Measurements from ENCODE around the gene MIGA1.
"Not testable (repeated sequence)": the region's sequence is repeated elsewhere in the genome, so short reads cannot be mapped to it uniquely, and the experiment has no call there.

The MIGA1 gene

DNA sequence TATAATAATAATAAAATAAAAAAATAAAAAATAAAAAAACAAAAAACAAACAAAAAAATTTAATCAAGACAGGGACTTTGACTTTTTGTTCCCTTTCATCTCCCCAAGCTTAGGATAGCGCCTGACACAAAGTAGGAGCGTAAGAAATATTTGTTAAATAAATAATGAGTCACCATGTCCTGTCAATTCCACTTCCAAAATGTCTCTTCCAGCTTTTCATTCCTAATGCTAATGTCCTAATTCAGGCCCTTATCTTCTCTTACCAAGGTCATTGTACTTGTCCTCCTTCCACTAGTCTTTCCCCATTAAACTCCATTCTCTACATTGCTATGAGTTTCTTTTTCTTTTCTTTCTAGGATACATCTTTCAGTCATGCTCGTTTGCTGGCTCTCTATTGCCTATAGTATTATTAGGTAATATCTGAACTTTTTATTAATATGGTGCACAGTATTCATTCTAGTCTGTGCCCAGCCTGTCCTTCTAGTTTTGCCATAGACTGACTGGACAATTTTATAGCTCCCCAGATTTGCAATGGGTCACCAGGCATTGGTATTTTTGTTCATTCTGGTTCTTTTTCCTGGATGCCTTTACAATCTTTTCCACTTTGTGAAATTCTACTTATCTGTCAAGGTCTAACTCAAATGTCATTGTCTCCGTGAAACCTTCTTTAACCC is 120.3 kb downstream of the MIGA1 start:
- no peaks in the 10 kb centered on the region for H3K4me1 ChIP-seq (ENCODE audit: control insufficient read depth in 5 of 5, insufficient read depth in 5 of 5, low read length in 5 of 5)
- no peak overlapping the region for H3K27ac ChIP-seq (ENCODE audit: low read depth, low read length)
- H3K9ac ChIP-seq (ENCODE audit: low read length in 5 of 5), result no peak overlapping the region
- H3K27me3 ChIP-seq (ENCODE audit: control insufficient read depth in 5 of 5, insufficient read depth in 4 of 5, low read length in 5 of 5), result no peaks in the 10 kb centered on the region
- no peaks in the 10 kb centered on the region for H3K36me3 ChIP-seq (ENCODE audit: control insufficient read depth in 5 of 5, insufficient read depth in 5 of 5, low read length in 5 of 5)
- H3K4me3 ChIP-seq (ENCODE audit: low read depth in 1 of 5, low read length in 5 of 5), result no peak overlapping the region
- no peaks in the 10 kb centered on the region for H3K9me3 ChIP-seq (ENCODE audit: control insufficient read depth in 5 of 5, low read length in 5 of 5)

DNA sequence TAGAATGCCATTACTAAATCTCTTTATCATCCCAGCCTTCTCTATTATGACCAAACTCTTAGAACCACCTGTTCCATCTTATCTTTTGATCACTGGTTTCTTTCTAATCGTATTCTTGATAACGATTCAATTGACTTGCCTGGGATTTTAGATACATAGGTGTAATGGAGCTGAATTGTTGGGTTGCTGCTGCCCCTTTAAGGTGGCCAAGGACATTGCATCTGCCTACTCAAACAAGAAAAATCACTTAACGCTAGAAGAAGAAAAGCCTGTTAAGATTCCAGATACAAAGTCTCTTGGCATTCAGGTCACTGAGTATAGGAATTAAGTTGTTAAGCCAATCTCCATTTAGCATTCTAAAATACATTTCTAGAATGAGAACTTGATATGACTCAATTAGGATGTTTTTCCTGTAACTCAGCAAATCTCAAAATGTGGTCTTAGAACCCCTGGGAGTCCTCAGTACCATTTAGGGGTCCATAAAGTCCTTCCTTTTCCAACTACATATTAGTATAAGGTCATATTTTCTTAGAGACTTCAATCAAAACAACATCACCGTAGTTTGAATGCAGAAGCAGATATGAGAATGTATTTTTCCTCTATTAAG is 121.3 kb downstream of the MIGA1 start:
- Histone ChIP-seq H3K27ac (ENCODE audit: low read depth, low read length) (no peak overlapping the region), H3K9me3 (ENCODE audit: control insufficient read depth in 5 of 5, low read length in 5 of 5) (no peaks in the 10 kb centered on the region), H3K4me3 (ENCODE audit: low read depth in 1 of 5, low read length in 5 of 5) (no peak overlapping the region), H3K9ac (ENCODE audit: low read length in 5 of 5) (no peak overlapping the region), H3K27me3 (ENCODE audit: control insufficient read depth in 5 of 5, insufficient read depth in 4 of 5, low read length in 5 of 5) (no peaks in the 10 kb centered on the region), H3K4me1 (ENCODE audit: control insufficient read depth in 5 of 5, insufficient read depth in 5 of 5, low read length in 5 of 5) (no peaks in the 10 kb centered on the region), H3K36me3 (ENCODE audit: control insufficient read depth in 5 of 5, insufficient read depth in 5 of 5, low read length in 5 of 5) (no peaks in the 10 kb centered on the region)

DNA sequence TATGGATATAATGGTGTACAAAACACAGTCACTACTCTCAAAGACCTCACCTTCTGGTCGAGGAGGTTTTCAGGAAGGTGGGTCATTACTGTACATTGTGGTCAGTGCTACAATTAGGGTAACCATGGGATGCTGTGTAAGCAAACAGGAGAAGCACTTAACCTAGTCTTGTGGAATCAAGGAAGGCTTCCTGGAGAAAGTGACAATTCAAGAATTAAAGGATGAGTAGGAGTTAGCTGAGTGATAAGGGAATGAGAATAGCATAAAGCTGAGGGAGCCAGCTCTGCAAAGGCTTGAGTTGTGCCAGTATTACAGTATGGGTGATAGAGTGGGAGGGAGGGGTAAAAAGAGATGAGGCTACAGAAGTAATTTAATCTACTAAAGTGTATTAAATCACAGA is 126.2 kb downstream of the MIGA1 start:
- Histone ChIP-seq H3K9ac (ENCODE audit: low read length in 5 of 5) (no peak overlapping the region), H3K27me3 (ENCODE audit: control insufficient read depth in 5 of 5, insufficient read depth in 4 of 5, low read length in 5 of 5) (no peaks in the 10 kb centered on the region), H3K27ac (ENCODE audit: low read depth, low read length) (no peak overlapping the region), H3K4me1 (ENCODE audit: control insufficient read depth in 5 of 5, insufficient read depth in 5 of 5, low read length in 5 of 5) (no peaks in the 10 kb centered on the region), H3K36me3 (ENCODE audit: control insufficient read depth in 5 of 5, insufficient read depth in 5 of 5, low read length in 5 of 5) (no peaks in the 10 kb centered on the region), H3K9me3 (ENCODE audit: control insufficient read depth in 5 of 5, low read length in 5 of 5) (no peaks in the 10 kb centered on the region), H3K4me3 (ENCODE audit: low read depth in 1 of 5, low read length in 5 of 5) (no peak overlapping the region)

DNA sequence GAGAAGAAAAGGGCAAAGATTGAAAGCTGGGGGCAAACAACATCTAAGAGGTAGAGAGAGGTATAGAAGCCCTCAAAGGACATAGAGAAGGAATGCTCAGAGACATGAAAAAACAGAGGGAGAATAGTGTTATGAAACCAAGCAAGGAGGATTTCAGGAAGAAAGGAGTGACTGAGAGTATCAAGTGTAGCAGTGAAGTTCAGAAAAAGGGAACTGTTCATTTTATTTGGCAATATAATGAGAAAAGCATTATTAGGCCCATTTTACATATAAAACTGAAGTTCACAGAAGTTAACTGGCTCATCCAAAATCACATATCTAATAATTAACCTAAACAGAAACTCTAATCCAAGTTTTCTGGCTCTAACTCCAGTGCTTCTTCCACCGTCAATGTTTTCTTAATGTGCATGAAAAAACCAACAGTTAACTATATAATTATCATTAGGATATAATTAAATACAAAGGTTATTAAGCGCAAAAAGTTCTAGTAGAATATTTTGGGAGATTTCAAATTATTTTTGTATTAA is 126.6 kb downstream of the MIGA1 start:
- no peaks in the 10 kb centered on the region for H3K4me1 ChIP-seq (ENCODE audit: control insufficient read depth in 5 of 5, insufficient read depth in 5 of 5, low read length in 5 of 5)

DNA sequence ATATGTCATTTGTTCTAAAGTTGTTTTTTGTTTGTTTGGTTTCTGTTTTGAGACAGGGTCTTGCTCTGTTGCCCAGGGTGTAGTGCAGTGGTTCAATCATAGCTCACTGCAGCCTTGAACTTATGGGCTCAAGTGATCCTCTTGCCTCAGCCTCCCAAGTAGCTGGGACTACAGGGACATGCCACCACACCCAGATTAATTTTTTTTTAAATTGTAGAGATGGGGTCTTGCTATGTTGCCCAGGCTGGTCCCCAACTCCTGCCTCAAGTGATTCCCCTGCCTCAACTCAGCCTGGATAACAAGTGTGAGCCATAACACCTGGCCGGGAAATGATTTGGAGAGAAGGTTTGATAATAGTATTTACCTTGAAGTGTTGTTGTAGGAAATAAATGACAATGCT is 127.2 kb downstream of the MIGA1 start:
- H3K27ac ChIP-seq (ENCODE audit: low read depth, low read length), result no peak overlapping the region
- H3K36me3 ChIP-seq (ENCODE audit: control insufficient read depth in 5 of 5, insufficient read depth in 5 of 5, low read length in 5 of 5), result no peaks in the 10 kb centered on the region
- H3K27me3 ChIP-seq (ENCODE audit: control insufficient read depth in 5 of 5, insufficient read depth in 4 of 5, low read length in 5 of 5), result no peaks in the 10 kb centered on the region
- no peak overlapping the region for H3K9ac ChIP-seq (ENCODE audit: low read length in 5 of 5)
- no peaks in the 10 kb centered on the region for H3K9me3 ChIP-seq (ENCODE audit: control insufficient read depth in 5 of 5, low read length in 5 of 5)
- H3K4me3 ChIP-seq (ENCODE audit: low read depth in 1 of 5, low read length in 5 of 5), result no peak overlapping the region
- no peaks in the 10 kb centered on the region for H3K4me1 ChIP-seq (ENCODE audit: control insufficient read depth in 5 of 5, insufficient read depth in 5 of 5, low read length in 5 of 5)

More for the DNA sequence above, 126.6 kb downstream of the MIGA1 start:
- Histone ChIP-seq H3K9ac (ENCODE audit: low read length in 5 of 5) (no peak overlapping the region), H3K4me3 (ENCODE audit: low read depth in 1 of 5, low read length in 5 of 5) (no peak overlapping the region), H3K27me3 (ENCODE audit: control insufficient read depth in 5 of 5, insufficient read depth in 4 of 5, low read length in 5 of 5) (no peaks in the 10 kb centered on the region), H3K36me3 (ENCODE audit: control insufficient read depth in 5 of 5, insufficient read depth in 5 of 5, low read length in 5 of 5) (no peaks in the 10 kb centered on the region), H3K9me3 (ENCODE audit: control insufficient read depth in 5 of 5, low read length in 5 of 5) (no peaks in the 10 kb centered on the region), H3K27ac (ENCODE audit: low read depth, low read length) (no peak overlapping the region)

DNA sequence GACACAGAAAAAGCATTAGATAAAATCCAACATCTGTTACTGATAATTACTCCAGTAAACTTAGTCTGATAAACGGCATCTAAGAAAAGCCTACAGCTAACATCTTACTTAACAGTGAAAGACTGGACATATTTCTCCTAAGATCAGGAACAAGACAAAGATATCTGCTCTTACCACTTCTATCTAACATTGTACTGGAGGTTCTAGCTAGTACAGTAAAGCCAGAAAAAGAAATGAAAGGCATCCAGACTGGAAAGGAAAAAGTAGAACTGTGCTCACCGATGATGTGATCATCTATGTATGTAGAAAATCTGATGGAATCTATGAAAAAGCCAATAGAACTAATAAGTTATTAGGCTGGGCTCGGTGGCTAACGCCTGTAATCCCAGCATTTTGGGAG is 130.7 kb downstream of the MIGA1 start:
- Histone ChIP-seq H3K9me3 (ENCODE audit: control insufficient read depth in 5 of 5, low read length in 5 of 5) (no peaks in the 10 kb centered on the region), H3K9ac (ENCODE audit: low read length in 5 of 5) (no peak overlapping the region), H3K27ac (ENCODE audit: low read depth, low read length) (no peak overlapping the region), H3K4me1 (ENCODE audit: control insufficient read depth in 5 of 5, insufficient read depth in 5 of 5, low read length in 5 of 5) (no peaks in the 10 kb centered on the region), H3K4me3 (ENCODE audit: low read depth in 1 of 5, low read length in 5 of 5) (no peak overlapping the region), H3K36me3 (ENCODE audit: control insufficient read depth in 5 of 5, insufficient read depth in 5 of 5, low read length in 5 of 5) (no peaks in the 10 kb centered on the region), H3K27me3 (ENCODE audit: control insufficient read depth in 5 of 5, insufficient read depth in 4 of 5, low read length in 5 of 5) (no peaks in the 10 kb centered on the region)

DNA sequence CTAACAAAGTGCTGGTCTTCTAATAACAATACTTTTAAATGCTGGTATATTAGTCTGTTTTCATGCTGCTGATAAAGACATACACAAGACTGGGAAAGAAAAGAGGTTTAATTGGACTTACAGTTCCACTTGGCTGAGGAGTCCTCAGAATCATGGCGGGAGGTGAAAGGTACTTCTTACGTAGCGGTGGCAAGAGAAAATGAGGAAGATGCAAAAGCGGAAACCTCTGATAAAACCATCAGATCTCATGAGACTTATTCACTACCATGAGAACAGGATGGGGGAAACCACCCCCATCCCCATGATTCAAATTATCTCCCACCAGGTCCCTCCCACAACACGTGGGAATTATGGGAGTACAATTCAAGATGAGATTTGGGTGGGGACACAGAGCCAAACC is 139.5 kb downstream of the MIGA1 start:
- H3K36me3 ChIP-seq (ENCODE audit: control insufficient read depth in 5 of 5, insufficient read depth in 5 of 5, low read length in 5 of 5), result peaks cover 3 to 18% (median 7%) of the 10 kb centered on the region in 5 donors
- H3K4me3 ChIP-seq (ENCODE audit: low read depth in 1 of 5, low read length in 5 of 5), result not testable (repeated sequence)

DNA sequence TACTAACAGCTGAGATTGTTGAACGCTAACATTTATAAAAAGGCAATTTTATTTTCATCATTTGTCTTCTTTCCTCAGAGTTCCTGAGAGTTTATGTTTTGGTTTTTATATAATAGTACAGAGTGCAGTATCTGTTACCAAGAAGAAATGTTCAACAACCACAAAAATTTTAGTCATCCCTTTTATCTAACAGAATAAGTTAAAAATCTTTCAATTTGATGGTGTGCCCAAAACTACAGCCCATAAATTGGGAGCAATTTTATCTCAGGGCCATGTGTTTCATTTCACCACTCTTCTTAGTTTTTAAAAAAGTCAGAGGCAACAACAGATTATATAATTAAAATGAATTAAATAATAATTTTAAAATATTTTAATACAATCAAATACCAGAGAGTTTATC is 146.1 kb downstream of the MIGA1 start:
- Histone ChIP-seq H3K27ac (ENCODE audit: low read depth, low read length) (no peak overlapping the region), H3K4me3 (ENCODE audit: low read depth in 1 of 5, low read length in 5 of 5) (no peak overlapping the region), H3K9me3 (ENCODE audit: control insufficient read depth in 5 of 5, low read length in 5 of 5) (no peaks in the 10 kb centered on the region), H3K36me3 (ENCODE audit: control insufficient read depth in 5 of 5, insufficient read depth in 5 of 5, low read length in 5 of 5) (peaks cover 3 to 17% (median 8%) of the 10 kb centered on the region in 5 donors), H3K27me3 (ENCODE audit: control insufficient read depth in 5 of 5, insufficient read depth in 4 of 5, low read length in 5 of 5) (no peaks in the 10 kb centered on the region), H3K9ac (ENCODE audit: low read length in 5 of 5) (no peak overlapping the region), H3K4me1 (ENCODE audit: control insufficient read depth in 5 of 5, insufficient read depth in 5 of 5, low read length in 5 of 5) (no peaks in the 10 kb centered on the region)

More for the DNA sequence above, 139.5 kb downstream of the MIGA1 start:
- H3K27ac ChIP-seq (ENCODE audit: low read depth, low read length); H3K9ac ChIP-seq (ENCODE audit: low read length in 5 of 5); H3K4me1 ChIP-seq (ENCODE audit: control insufficient read depth in 5 of 5, insufficient read depth in 5 of 5, low read length in 5 of 5); H3K9me3 ChIP-seq (ENCODE audit: control insufficient read depth in 5 of 5, low read length in 5 of 5); H3K27me3 ChIP-seq (ENCODE audit: control insufficient read depth in 5 of 5, insufficient read depth in 4 of 5, low read length in 5 of 5): not testable (repeated sequence)

DNA sequence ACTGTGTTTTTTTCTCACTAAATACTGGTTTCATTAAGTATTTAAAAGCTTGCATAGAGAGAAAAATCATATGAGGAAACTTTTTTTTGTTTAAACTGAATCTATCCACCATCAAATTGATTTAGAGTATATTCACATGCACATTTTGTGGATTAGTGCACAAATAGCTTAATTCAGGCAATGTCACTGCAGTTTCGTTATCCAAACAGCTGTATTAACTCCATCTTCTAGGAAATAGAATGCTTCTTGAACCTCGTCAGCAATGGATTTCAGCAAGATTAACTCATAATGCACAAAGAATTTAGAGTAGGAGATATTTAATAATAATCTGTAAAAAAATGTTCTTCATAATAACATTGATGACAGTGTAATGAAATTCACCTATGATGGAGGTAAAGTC is 146.5 kb downstream of the MIGA1 start:
- H3K4me1 ChIP-seq (ENCODE audit: control insufficient read depth in 5 of 5, insufficient read depth in 5 of 5, low read length in 5 of 5), result no peaks in the 10 kb centered on the region
- no peak overlapping the region for H3K27ac ChIP-seq (ENCODE audit: low read depth, low read length)
- no peak overlapping the region for H3K9ac ChIP-seq (ENCODE audit: low read length in 5 of 5)
- no peak overlapping the region for H3K4me3 ChIP-seq (ENCODE audit: low read depth in 1 of 5, low read length in 5 of 5)
- no peaks in the 10 kb centered on the region for H3K9me3 ChIP-seq (ENCODE audit: control insufficient read depth in 5 of 5, low read length in 5 of 5)
- peaks cover 3 to 20% (median 12%) of the 10 kb centered on the region in 5 donors for H3K36me3 ChIP-seq (ENCODE audit: control insufficient read depth in 5 of 5, insufficient read depth in 5 of 5, low read length in 5 of 5)
- H3K27me3 ChIP-seq (ENCODE audit: control insufficient read depth in 5 of 5, insufficient read depth in 4 of 5, low read length in 5 of 5), result no peaks in the 10 kb centered on the region

DNA sequence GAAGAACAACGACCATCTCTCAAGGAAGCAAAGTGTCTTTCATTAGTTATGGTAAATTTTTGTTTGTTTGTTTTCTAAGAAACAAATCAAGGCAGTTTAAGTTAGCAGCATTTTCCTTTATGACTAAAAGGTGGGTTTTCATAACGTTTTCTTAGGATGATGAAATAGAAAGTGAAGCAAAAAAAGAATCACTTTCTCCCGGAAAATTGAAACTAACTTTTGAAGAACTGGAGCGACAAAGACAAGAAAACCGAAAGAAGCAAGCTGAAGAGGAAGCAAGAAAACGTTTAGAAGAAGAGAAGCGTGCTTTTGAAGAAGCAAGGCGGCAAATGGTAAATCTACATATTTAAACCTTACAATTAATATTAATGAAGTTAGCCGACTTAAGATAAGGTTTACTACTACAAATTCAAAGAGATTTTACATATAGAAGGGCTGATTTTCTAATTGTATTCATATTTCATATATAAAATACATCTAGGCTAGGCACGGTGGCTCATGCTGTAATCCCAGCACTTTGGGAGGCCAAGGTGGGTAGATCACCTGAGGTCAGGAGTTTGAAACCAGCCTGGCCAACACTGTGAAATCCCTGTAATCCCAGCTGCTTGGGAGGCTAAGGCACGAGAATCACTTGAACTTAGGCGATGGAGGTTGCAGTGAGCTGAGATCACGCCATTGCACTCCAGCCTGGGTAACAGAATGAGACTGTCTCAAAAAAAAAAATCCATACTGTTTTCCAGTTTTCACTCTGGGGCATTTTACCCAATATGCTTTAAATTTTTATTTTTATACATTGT is 147.3 kb downstream of the MIGA1 start:
- H3K27me3 ChIP-seq (ENCODE audit: control insufficient read depth in 5 of 5, insufficient read depth in 4 of 5, low read length in 5 of 5), result no peaks in the 10 kb centered on the region
- H3K36me3 ChIP-seq (ENCODE audit: control insufficient read depth in 5 of 5, insufficient read depth in 5 of 5, low read length in 5 of 5), result peaks cover 3 to 22% (median 12%) of the 10 kb centered on the region in 5 donors
- no peak overlapping the region for H3K27ac ChIP-seq (ENCODE audit: low read depth, low read length)
- peak overlapping the region in 1 of 5 donors; percentile 58 for H3K9ac ChIP-seq (ENCODE audit: low read length in 5 of 5)
- no peaks in the 10 kb centered on the region for H3K4me1 ChIP-seq (ENCODE audit: control insufficient read depth in 5 of 5, insufficient read depth in 5 of 5, low read length in 5 of 5)
- H3K9me3 ChIP-seq (ENCODE audit: control insufficient read depth in 5 of 5, low read length in 5 of 5), result no peaks in the 10 kb centered on the region
- peak overlapping the region in 4 of 5 donors; percentile 5 to 46 (median 23) for H3K4me3 ChIP-seq (ENCODE audit: low read depth in 1 of 5, low read length in 5 of 5)
